OCI-LY7 (cell line): ENCODE results near the gene NFATC2IP. TPM values are rescaled to one million over a fixed set of nuclear protein-coding genes. Genes with fewer than 3 reads are reported as not detected.

ENCODE experiments used
- BruUV-seq: library from RNA; stranded (reverse); fragments of 400-500 nt; replicated peaks from 2 replicates; lab custom pipeline; 2021; lab: Mats Ljungman, UMichigan
- CTCF ChIA-PET: fragments of 300-600 bp; sonication (Branson Sonifier 250); formaldehyde crosslinking; loops from one replicate; lab custom pipeline; 2022; ENCODE audit warnings: antibody characterized with exemption; ENCODE audit not compliant: unreplicated experiment; lab: Charles Lee
- POLR2A ChIA-PET: fragments of 300-600 bp; sonication (Branson Sonifier 250); formaldehyde crosslinking; loops from one replicate; lab custom pipeline; 2022; ENCODE audit warnings: antibody characterized with exemption; lab: Charles Lee
- DNase-seq: peaks from one replicate; pipeline ENCODE4 v3.0.0-alpha.2; 2015; ENCODE audit warnings: low spot score
- H2AFZ ChIP-seq: fragments of 200-600 bp; sonication (generic), shearing (Covaris generic); 2 replicates; pipeline ENCODE4 v1.6.1; 2014; ENCODE audit warnings: mild to moderate bottlenecking, antibody characterized with exemption, low read length, moderate library complexity
- H3K27ac ChIP-seq: fragments of 200-600 bp; sonication (generic); 2 replicates; pipeline ENCODE4 v1.5.1; 2014; ENCODE audit warnings: mixed run types, low read depth, mild to moderate bottlenecking, moderate library complexity, low read length, inconsistent platforms; ENCODE audit not compliant: poor library complexity, severe bottlenecking
- H3K36me3 ChIP-seq: fragments of 200-600 bp; sonication (generic); 2 replicates; pipeline ENCODE4 v1.6.1; 2014; ENCODE audit warnings: mild to moderate bottlenecking, antibody characterized with exemption, low read length, moderate library complexity, mixed read lengths; ENCODE audit not compliant: insufficient read depth
- H3K4me1 ChIP-seq: fragments of 200-600 bp; sonication (generic); 2 replicates; pipeline ENCODE4 v1.5.1; 2014; ENCODE audit warnings: mild to moderate bottlenecking, low read length; ENCODE audit not compliant: insufficient read depth, poor library complexity, severe bottlenecking
- H3K4me2 ChIP-seq: fragments of 200-600 bp; sonication (generic); 2 replicates; pipeline ENCODE4 v1.6.1; 2014; ENCODE audit warnings: mild to moderate bottlenecking, low read length
- H3K4me3 ChIP-seq: fragments of 200-600 bp; sonication (generic); 2 replicates; pipeline ENCODE4 v1.5.1; 2014; ENCODE audit warnings: mild to moderate bottlenecking, low read depth, low read length; ENCODE audit not compliant: poor library complexity, severe bottlenecking
- H3K79me2 ChIP-seq: fragments of 200-600 bp; sonication (generic); 2 replicates; pipeline ENCODE4 v1.6.1; 2016; ENCODE audit warnings: low read depth, mild to moderate bottlenecking, low read length, moderate library complexity, mixed read lengths; ENCODE audit not compliant: insufficient read depth
- H3K9me2 ChIP-seq: fragments of 200-600 bp; sonication (generic); 2 replicates; pipeline ENCODE4 v1.6.1; 2016; ENCODE audit warnings: mild to moderate bottlenecking, low read length, mixed read lengths; ENCODE audit not compliant: insufficient read depth
- H3K9me3 ChIP-seq: fragments of 200-600 bp; sonication (generic); 2 replicates; pipeline ENCODE4 v1.6.1; 2014; ENCODE audit warnings: mild to moderate bottlenecking, mixed run types, low read length, mixed read lengths
- H4K20me1 ChIP-seq: fragments of 200-600 bp; sonication (generic); 2 replicates; pipeline ENCODE4 v1.6.1; 2014; ENCODE audit warnings: mild to moderate bottlenecking, antibody characterized with exemption, low read length, moderate library complexity, mixed read lengths; ENCODE audit not compliant: insufficient read depth
- CTCF ChIP-seq: fragments of 200-600 bp; sonication (generic); conservative IDR thresholded peaks from 2 replicates; pipeline ENCODE4 v1.5.1; 2014; ENCODE audit warnings: mild to moderate bottlenecking, antibody characterized with exemption, low read length, moderate library complexity, mixed read lengths
- EZH2phosphoT487 ChIP-seq: fragments of 200-600 bp; sonication (generic); IDR thresholded peaks from 2 replicates; pipeline ENCODE4 v1.6.1; 2018; ENCODE audit warnings: low read depth, borderline replicate concordance, mild to moderate bottlenecking, mixed run types, antibody characterized with exemption, low read length, moderate library complexity, mixed read lengths
- intact Hi-C: fragments of 100-400 bp; cut with micrococcal nuclease; formaldehyde crosslinking; loops from one replicate; pipeline ENCODE4 v1.10.0; 2022; ENCODE audit not compliant: unreplicated experiment
- total RNA-seq, 2 experiments: library from RNA; depleted of rRNA in 1 of 2; stranded (reverse); fragments of >200 nt in 1 of 2; shearing (Covaris generic) in 1 of 2; gene quantifications; 2 replicates each; pipeline ENCODE4 v1.2.3, GENCODE V29; 2014 to 2022

NFATC2IP gene
- total RNA-seq, 2 experiments from 2014 or later: 73.0 to 114 TPM

GRCh38 chr16:28923652-28924398, 26.9 kb upstream of the NFATC2IP start:
- Histone ChIP-seq H4K20me1 (no peaks in the 10 kb centered on the region), H2AFZ (no peak overlapping the region), H3K4me1 (peaks cover 59% of the 10 kb centered on the region), H3K27ac (peak overlapping the region; percentile 100), H3K79me2 (peaks cover 29% of the 10 kb centered on the region; the same call in 1 of the 2 replicates), H3K9me3 (peaks cover 6% of the 10 kb centered on the region; the same call in 1 of the 2 replicates), H3K4me3 (peak overlapping the region; percentile 77), H3K36me3 (peaks cover 41% of the 10 kb centered on the region), H3K4me2 (peak overlapping the region; percentile 100), H3K9me2 (no peaks in the 10 kb centered on the region)
- intact Hi-C loops: loop anchor here (1.0 to 2.0 kb wide), 3 partner anchors 8 to 21 kb away; no protein-coding TSS in a partner anchor
- CTCF ChIA-PET: interaction anchor here (0.7 to 2.6 kb wide), 5 partner anchors 9 to 39 kb away, joined by 4 to 18 read pairs (median 8); no protein-coding TSS in a partner anchor
- BruUV-seq: TSS peak; percentile 68
- TF ChIP-seq CTCF (no peak), EZH2phosphoT487 (no peak)
- DNase-seq: peak; percentile 94
- POLR2A ChIA-PET: interaction anchor here (0.6 to 3.1 kb wide), 13 partner anchors 8 to 112 kb away, joined by 3 to 37 read pairs (median 5); partner anchors contain the start of genes ATXN2L, CD19 and SH2B1

GRCh38 chr16:28924399-28924761, 26.4 kb upstream of the NFATC2IP start:
- ChIA-PET CTCF (interaction anchor here (1.3 to 2.6 kb wide), 4 partner anchors 8 to 20 kb away, joined by 8 to 18 read pairs (median 12); no protein-coding TSS in a partner anchor), POLR2A (interaction anchor here (0.6 to 3.1 kb wide), 9 partner anchors 8 to 113 kb away, joined by 3 to 37 read pairs (median 9); partner anchors contain the start of genes CD19 and SH2B1)
- intact Hi-C loops: loop anchor here (1.0 to 2.0 kb wide), 3 partner anchors 8 to 20 kb away; no protein-coding TSS in a partner anchor
- Histone ChIP-seq H3K27ac (peak overlapping the region; percentile 100), H3K9me2 (no peaks in the 10 kb centered on the region), H2AFZ (no peak overlapping the region), H3K79me2 (peaks cover 29% of the 10 kb centered on the region; the same call in 1 of the 2 replicates), H3K4me3 (peak overlapping the region; percentile 77), H3K9me3 (peaks cover 6% of the 10 kb centered on the region; the same call in 1 of the 2 replicates), H3K4me2 (peak overlapping the region; percentile 100), H3K36me3 (peaks cover 36% of the 10 kb centered on the region), H3K4me1 (peaks cover 65% of the 10 kb centered on the region), H4K20me1 (no peaks in the 10 kb centered on the region)
- no TSS peak for BruUV-seq
- no peak for DNase-seq
- no peak for TF ChIP-seq EZH2phosphoT487
- TF ChIP-seq CTCF: 0 out of 2 replicates have a peak, but pooled peaks have one; percentile 29
